GM12872 (cell line): ENCODE data around the gene FGGY.

ENCODE experiments used
- TF ChIP-seq, protein P1 (sequence below): IDR thresholded peaks from 3 replicates; pipeline ENCODE4 v1.5.1; 2011; ENCODE audit warnings: low read depth, mild to moderate bottlenecking, low read length, moderate library complexity; ENCODE audit not compliant: insufficient read depth

Gene FGGY

DNA sequence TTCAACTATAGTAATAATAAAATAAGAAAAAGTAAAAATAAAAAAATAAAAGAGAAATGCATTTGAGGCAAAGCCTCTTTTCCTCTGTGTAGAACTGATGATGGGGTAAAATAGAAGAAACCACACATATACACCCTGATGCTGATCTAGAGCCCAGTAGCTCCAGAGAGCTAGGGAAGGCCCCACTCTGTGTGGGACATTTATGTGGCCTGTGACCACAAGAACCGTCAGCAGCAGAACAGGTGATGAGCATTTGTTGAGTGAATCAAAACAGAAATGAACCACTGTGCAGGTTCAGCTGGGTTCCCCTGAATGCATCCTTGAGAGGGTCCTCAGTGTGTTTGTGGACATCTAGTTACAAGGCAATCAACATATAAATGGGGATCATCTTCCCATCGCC is 296.0 kb downstream of the FGGY start:
- TF ChIP-seq, protein P1, sequence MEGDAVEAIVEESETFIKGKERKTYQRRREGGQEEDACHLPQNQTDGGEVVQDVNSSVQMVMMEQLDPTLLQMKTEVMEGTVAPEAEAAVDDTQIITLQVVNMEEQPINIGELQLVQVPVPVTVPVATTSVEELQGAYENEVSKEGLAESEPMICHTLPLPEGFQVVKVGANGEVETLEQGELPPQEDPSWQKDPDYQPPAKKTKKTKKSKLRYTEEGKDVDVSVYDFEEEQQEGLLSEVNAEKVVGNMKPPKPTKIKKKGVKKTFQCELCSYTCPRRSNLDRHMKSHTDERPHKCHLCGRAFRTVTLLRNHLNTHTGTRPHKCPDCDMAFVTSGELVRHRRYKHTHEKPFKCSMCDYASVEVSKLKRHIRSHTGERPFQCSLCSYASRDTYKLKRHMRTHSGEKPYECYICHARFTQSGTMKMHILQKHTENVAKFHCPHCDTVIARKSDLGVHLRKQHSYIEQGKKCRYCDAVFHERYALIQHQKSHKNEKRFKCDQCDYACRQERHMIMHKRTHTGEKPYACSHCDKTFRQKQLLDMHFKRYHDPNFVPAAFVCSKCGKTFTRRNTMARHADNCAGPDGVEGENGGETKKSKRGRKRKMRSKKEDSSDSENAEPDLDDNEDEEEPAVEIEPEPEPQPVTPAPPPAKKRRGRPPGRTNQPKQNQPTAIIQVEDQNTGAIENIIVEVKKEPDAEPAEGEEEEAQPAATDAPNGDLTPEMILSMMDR: no peak

- TF ChIP-seq, protein P1: no peak
These were observed 297.2 kb downstream of the FGGY start for GRCh38 chr1:59593798-59594790.

DNA sequence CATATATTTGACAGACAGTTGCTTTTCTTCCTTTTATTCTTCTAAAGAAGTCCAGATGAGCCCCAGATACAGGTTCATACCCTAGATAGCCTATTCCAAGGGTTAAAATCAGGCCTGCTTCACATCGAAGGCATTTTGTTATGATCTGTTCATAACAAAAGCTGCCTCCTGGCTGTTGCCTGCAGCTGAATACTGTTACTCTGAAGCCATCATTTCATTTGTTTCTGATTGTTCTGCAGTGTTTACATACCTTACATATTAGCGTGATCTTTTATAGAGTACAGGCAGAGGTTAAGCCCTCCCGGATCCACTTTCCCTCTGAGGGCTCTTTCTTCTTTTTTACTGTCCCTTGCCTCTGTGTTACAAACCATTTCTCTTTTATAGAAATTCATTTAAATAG is 298.9 kb downstream of the FGGY start:
- TF ChIP-seq, protein P1: no peak

- TF ChIP-seq, protein P1: no peak
These were observed 299.5 kb downstream of the FGGY start for GRCh38 chr1:59596432-59596831.

DNA sequence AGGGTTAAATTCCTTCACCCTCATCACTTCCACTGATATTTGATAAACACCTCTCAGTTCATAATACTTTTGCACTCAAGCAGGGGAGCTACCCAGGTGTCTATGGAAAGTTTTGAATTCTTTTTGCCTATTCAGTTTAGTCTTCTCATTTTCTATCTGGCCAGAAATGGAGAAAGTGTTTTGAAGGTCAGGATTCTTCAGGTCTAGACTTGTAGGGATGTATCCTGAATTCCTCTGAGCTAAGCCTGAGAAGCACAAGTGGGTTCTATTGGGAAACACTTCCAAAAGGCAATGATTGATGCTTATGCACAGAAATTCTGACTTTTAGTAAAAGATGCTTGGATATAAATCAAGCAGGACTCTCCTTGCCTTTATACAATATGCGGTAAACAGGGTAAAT is 300.1 kb downstream of the FGGY start:
- TF ChIP-seq, protein P1: no peak

DNA sequence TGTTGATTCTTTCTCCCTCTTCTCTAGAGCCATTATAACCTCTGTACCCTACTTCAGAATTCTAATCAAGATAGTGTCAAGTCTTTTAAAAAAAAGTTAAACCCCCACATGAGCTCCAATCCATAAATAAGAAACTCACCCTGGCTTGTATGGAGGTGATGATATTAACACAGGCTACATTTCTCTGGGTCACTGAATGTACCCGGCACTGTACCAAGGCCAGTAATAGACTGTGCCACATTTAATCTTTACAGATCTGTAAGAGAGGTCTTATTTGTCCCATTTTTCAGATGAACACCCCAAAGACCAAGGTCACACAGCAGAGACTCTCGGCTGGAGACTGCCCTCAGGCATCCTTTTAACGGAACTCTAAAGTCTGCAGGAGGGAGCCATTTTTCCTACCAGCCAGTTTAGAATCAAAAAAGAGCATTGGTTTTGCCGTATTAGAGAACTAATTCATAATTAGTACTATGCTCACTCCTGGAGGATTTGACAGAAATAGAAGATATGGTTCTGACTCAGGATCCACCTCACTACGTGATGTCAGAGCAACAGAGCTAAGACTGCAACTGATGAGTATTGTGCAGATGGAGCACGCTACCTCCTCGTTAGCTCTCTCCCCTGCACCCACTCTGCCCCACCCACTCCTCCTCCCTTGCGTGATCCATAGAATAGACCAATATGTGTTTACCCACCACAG is 300.7 kb downstream of the FGGY start:
- TF ChIP-seq, protein P1: no peak

- TF ChIP-seq, protein P1: no peak
These were observed 301.2 kb downstream of the FGGY start for GRCh38 chr1:59598120-59598440.
